Lung (tissue), 12 donors: ENCODE data around the gene GPC5. TPM values are rescaled to one million over a fixed set of nuclear protein-coding genes. Genes with fewer than 3 reads are reported as not detected.
A peak's percentile ranks its signal among the peaks of the same experiment; 100 is the strongest.

ENCODE experiments used
- ATAC-seq: fragments of 200-7000 bp; cut with Tn5 transposase; one replicate; pipeline ENCODE4 v1.9.1; 2020; ENCODE audit warnings: moderate number of reproducible peaks; ENCODE audit not compliant: insufficient read depth, low FRiP score
- DNase-seq, 3 donors: peaks; one replicate each; pipeline ENCODE4 v3.0.0-alpha.2; 2013 to 2017
- H3K27ac ChIP-seq, 2 donors: one replicate each; pipeline ENCODE4 v1.5.1; 2013; ENCODE audit warnings: mild to moderate bottlenecking in 2 of 2, moderate library complexity in 2 of 2, control low read depth in 1 of 2, inconsistent platforms in 1 of 2, low read depth in 1 of 2, low read length in 1 of 2
- H3K27me3 ChIP-seq, 3 donors: one replicate each; pipeline ENCODE4 v1.5.1; 2013; ENCODE audit warnings: low read length in 2 of 3; ENCODE audit not compliant: control insufficient read depth in 3 of 3, insufficient read depth in 3 of 3
- H3K36me3 ChIP-seq, 4 donors: one replicate each; pipeline ENCODE4 v1.5.1; 2013; ENCODE audit warnings: low read length in 4 of 4, mild to moderate bottlenecking in 1 of 4, moderate library complexity in 1 of 4; ENCODE audit not compliant: control insufficient read depth in 4 of 4, insufficient read depth in 4 of 4
- H3K4me1 ChIP-seq, 5 donors: one replicate each; pipeline ENCODE4 v1.5.1; 2013; ENCODE audit warnings: low read length in 5 of 5, mild to moderate bottlenecking in 2 of 5, moderate library complexity in 1 of 5; ENCODE audit not compliant: control insufficient read depth in 5 of 5, insufficient read depth in 5 of 5
- H3K4me3 ChIP-seq: one replicate; pipeline ENCODE4 v1.5.1; 2013; ENCODE audit warnings: mild to moderate bottlenecking, control low read depth, moderate library complexity
- H3K9ac ChIP-seq, 2 donors: one replicate each; pipeline ENCODE4 v1.5.1; 2013; ENCODE audit warnings: low read length in 2 of 2, control low read depth in 1 of 2; ENCODE audit not compliant: insufficient read depth in 1 of 2
- H3K9me3 ChIP-seq, 4 donors: one replicate each; pipeline ENCODE4 v1.5.1; 2013; ENCODE audit warnings: low read length in 3 of 4, mild to moderate bottlenecking in 1 of 4, moderate library complexity in 1 of 4; ENCODE audit not compliant: control insufficient read depth in 4 of 4, insufficient read depth in 3 of 4
- WGBS, 2 donors: extraction: QIAGEN DNeasy Blood & Tissue Kit; methylation state at CpG; one replicate each; pipeline ENCODE4 v1.1.7; 2013; 5-methylcytosine and 5-hydroxymethylcytosine counted together
- polyA plus RNA-seq, 2 donors: library from polyadenylated mRNA; stranded (reverse); fragments of 200-250 nt; gene quantifications; one replicate each; pipeline ENCODE4 v1.2.1, GENCODE V29; 2013
- total RNA-seq, 2 donors: library from RNA; depleted of rRNA in 1 of 2; stranded (reverse); fragments of >200 nt in 1 of 2; gene quantifications; one replicate each; pipeline ENCODE4 v1.2.1, GENCODE V29; 2014 to 2021
- TF ChIP-seq, protein P1 (sequence below): IDR thresholded peaks from 2 replicates; pipeline ENCODE4 v1.5.1; 2012; ENCODE audit warnings: mild to moderate bottlenecking; ENCODE audit errors: control extremely low read depth, extremely low read depth
- donor health status: control.
- donor health status: control.
- donor health status: Bipolar disorder and iron deficiency.
- donor health status: healthy.
- donor health status: DM: yes; HTN: yes; CAD: no.

The GPC5 gene
- total and polyA plus RNA-seq, 4 donors: 0.55 to 37.3 (median 4.4) TPM

DNA sequence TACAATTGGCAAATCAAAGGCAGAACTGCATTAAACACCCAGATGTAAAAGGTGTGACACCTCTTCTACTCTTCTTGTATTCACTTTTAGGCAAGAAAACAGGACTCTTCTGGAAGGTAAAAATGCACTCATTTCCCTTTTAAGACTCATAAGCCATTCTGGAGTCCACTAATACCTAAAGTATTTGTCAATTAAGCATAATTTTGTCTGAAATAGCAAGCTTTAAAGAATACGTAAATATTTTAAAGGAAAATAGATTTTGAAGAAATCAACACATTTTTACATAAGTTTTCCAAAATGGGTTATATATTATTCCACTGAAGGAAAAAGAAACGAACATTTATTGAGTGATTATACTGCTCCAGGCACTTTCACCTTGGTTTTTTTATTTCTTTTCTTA lies 1166.5 kb downstream of the GPC5 start:
- Histone ChIP-seq H3K4me1 (peaks cover 0 to 2% (median 0%) of the 10 kb centered on the region in 5 donors), H3K4me3 (no peak overlapping the region), H3K9me3 (no peaks in the 10 kb centered on the region), H3K27me3 (no peaks in the 10 kb centered on the region), H3K36me3 (no peaks in the 10 kb centered on the region), H3K27ac (no peak overlapping the region), H3K9ac (no peak overlapping the region)
- TF ChIP-seq, protein P1, sequence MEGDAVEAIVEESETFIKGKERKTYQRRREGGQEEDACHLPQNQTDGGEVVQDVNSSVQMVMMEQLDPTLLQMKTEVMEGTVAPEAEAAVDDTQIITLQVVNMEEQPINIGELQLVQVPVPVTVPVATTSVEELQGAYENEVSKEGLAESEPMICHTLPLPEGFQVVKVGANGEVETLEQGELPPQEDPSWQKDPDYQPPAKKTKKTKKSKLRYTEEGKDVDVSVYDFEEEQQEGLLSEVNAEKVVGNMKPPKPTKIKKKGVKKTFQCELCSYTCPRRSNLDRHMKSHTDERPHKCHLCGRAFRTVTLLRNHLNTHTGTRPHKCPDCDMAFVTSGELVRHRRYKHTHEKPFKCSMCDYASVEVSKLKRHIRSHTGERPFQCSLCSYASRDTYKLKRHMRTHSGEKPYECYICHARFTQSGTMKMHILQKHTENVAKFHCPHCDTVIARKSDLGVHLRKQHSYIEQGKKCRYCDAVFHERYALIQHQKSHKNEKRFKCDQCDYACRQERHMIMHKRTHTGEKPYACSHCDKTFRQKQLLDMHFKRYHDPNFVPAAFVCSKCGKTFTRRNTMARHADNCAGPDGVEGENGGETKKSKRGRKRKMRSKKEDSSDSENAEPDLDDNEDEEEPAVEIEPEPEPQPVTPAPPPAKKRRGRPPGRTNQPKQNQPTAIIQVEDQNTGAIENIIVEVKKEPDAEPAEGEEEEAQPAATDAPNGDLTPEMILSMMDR: no peak
- ATAC-seq (no peak), DNase-seq (no peak)
- WGBS, 2 donors: 77 to 80% methylated on average over 2 of the region's 2 CpGs

DNA sequence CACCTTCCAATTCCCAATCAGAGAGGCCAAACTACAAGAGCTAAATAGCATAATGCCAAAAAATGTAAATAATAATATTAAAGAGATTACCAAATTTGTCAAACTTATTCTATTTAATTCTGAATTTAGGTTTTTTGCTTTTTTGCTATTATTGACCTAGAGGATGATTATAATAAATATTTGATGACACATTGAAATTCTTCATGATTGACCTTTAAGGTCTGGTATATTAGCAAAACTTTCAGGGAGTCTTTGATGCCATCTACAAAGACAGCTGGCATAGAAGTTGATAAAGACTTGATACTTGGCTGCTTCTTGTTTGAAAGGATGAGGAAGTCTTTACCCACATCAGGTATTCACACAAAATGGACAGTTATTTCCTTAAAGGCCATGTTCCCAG lies 1168.3 kb downstream of the GPC5 start:
- Histone ChIP-seq H3K36me3 (no peaks in the 10 kb centered on the region), H3K4me3 (no peak overlapping the region), H3K27me3 (no peaks in the 10 kb centered on the region), H3K9me3 (no peaks in the 10 kb centered on the region), H3K4me1 (peaks cover 0 to 2% (median 0%) of the 10 kb centered on the region in 5 donors), H3K27ac (no peak overlapping the region), H3K9ac (no peak overlapping the region)
- ATAC-seq (no peak), DNase-seq (no peak)
- TF ChIP-seq, protein P1: no peak

DNA sequence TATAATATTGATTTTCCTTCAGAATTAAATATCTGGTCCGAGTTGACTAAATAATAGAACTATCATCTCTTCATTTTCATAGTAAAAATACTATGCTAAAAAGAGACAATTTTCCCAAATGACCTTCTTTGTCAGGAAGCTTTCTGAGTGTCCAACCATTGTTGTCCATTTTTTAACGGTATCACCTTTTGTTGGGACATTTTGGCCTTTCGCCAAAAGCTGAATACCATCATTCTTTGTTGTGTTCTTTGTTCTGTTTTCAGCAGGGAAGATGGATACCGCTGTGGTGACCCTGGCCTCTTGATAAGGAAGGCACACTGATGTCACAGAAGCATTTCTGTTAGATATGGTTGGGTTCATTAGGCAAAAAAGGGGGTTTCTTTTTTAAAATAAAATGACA lies 1173.8 kb downstream of the GPC5 start:
- Histone ChIP-seq H3K36me3 (no peaks in the 10 kb centered on the region), H3K4me1 (peaks cover 0 to 2% (median 0%) of the 10 kb centered on the region in 5 donors), H3K9ac (no peak overlapping the region), H3K9me3 (peaks cover 0 to 3% (median 0%) of the 10 kb centered on the region in 4 donors), H3K27ac (no peak overlapping the region), H3K4me3 (no peak overlapping the region), H3K27me3 (no peaks in the 10 kb centered on the region)
- DNase-seq (no peak), ATAC-seq (no peak)
- 63 to 81% methylated on average over 4 of the region's 4 CpGs for WGBS, 2 donors
- TF ChIP-seq, protein P1: no peak

DNA sequence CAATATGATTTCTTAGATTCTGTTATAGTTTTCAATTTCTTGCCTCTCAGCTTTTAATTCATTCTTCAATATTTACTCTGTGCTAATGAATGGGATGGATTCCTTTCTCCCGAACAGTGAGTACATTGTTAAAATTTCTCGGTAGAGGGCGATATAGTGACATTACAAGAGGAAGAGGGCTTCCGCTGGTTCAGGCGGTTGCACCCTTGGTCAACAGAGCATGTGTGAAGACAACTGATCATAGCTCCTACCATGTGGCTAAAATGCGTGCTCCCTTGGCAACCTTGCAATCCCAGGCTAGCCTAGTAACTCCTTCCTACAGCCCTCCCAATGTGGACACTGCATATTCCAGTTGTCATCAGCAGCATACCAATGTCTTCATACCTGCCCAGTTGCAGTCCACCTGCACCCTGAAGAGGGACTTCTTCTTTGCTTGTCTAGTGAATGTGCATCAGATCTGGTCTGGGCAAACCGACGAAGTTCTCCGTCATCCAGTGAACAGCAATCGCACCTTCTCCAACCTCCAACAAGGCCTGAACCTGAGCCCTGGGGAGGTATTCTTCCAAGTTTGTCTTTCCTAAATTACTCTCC lies 1175.1 kb downstream of the GPC5 start:
- H3K4me1 ChIP-seq: peaks cover 0 to under 1% (median 0%) of the 10 kb centered on the region in 5 donors
- no peaks in the 10 kb centered on the region for H3K27me3 ChIP-seq
- H3K9ac ChIP-seq: no peak overlapping the region
- DNase-seq (peak in 2 of 3 donors; percentile 33 to 46), ATAC-seq (no peak)
- H3K36me3 ChIP-seq: no peaks in the 10 kb centered on the region
- TF ChIP-seq, protein P1: no peak
- no peak overlapping the region for H3K27ac ChIP-seq
- WGBS, 2 donors: 66 to 69% methylated on average over 10 of the region's 10 CpGs
- H3K9me3 ChIP-seq: peaks cover 0 to 3% (median 0%) of the 10 kb centered on the region in 4 donors
- H3K4me3 ChIP-seq: no peak overlapping the region
